GM21825 (cell line): Measurements from ENCODE around the gene NOTCH4.
"Not testable (repeated sequence)": the region's sequence is repeated elsewhere in the genome, so short reads cannot be mapped to it uniquely, and the experiment has no call there.

ENCODE experiments used
- ATAC-seq: cut with Tn5 transposase; IDR thresholded peaks from one replicate; pipeline ENCODE4 v1.9.1; 2021; ENCODE audit warnings: mild to moderate bottlenecking, moderate library complexity; ENCODE audit not compliant: unreplicated experiment

The NOTCH4 gene

DNA sequence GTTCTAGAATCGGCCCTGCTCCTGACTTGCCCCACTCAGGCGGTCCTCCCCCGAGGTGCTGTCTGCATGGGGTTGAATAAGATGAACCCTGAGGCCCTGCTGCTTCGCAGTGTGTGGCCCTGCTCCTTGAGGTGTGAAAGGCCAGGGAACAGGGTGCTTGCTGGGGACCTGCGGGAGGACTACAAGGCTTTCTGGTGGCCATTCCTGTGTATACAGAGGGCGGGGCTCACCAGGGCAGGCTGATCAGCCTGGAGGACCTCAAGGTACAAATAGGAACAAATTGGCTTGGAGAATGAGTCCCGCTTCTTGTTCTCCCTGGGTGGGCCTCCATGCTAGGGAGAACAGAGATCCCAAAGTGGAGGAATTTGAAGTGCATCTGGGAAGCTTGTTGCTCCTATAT is 5.7 kb downstream of the NOTCH4 start:
- ATAC-seq, result no peak

DNA sequence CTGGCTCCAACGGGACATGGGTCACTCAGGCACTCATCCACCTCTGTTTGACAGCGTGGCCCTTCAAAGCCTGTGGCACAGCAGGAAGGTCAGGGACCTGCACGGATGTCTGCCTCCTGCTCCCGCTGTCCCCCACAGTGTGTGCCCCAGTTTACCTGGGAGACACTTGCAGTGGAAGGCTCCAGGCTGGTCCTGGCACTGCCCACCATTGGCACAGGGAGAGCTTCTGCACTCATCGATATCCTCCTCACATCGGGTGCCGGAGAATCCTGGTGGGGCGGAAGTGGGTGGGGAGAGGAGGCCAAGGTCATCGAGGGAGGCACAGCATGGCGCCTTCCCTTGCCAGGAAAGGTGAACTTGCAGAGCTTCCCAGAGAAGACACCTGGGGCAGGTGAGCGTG is 6.9 kb downstream of the NOTCH4 start:
- no peak for ATAC-seq

DNA sequence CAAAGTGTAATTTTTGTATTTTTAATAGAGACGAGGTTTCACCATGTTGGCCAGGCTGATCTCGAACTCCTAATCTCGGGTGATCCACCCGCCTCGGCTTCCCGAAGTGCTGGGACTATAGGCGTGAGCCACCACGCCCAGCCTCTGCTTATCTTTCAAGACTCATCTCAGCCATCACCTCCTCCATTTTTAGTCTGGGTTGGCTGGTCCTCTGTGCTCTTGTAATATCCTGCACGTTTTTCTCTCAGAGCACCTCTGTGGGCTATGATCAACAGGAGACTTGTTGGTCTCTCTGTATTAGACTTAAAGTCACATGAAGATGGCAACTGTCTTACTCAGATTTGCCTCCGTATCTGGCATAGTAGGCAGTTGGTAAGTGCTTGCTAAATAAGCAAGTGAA is 7.6 kb downstream of the NOTCH4 start:
- ATAC-seq, result no peak

DNA sequence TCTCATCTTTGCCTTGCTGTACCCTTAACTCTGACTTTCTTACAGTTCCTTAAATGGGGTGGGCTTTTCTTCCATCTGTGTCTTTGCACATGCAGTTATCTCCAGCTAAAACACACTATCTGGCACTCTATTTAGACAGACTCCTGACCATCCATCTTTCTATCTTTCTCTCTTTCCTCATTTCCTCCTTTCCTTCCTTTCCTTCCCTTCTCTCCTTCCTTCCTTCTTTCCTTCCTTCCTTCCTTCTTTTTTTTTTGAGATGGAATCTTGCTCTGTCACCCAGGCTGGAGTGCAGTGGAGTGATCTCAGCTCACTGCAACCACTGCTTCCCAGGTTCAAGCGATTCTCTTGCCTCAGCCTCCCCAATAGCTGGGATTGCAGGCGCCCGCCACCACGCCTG is 8.2 kb downstream of the NOTCH4 start:
- no peak for ATAC-seq

DNA sequence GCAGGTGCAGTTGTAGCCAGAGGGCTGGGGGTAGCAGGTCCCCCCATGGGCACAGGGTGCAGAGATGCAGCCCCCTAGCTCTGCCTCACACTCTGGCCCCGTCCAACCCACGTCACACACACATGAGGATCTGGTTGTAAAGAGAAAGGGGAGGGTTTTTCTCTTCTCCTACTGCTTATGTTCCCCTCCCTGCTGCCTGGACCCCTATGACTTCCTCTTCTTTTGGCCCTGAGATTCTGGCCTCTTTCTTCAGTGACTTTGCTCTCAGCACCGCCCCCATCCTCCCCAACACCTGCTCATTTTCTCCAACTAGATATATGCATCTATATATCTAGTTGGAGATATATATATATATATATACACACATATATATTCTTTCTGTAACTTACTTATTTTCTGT is 9.7 kb downstream of the NOTCH4 start:
- no peak for ATAC-seq

DNA sequence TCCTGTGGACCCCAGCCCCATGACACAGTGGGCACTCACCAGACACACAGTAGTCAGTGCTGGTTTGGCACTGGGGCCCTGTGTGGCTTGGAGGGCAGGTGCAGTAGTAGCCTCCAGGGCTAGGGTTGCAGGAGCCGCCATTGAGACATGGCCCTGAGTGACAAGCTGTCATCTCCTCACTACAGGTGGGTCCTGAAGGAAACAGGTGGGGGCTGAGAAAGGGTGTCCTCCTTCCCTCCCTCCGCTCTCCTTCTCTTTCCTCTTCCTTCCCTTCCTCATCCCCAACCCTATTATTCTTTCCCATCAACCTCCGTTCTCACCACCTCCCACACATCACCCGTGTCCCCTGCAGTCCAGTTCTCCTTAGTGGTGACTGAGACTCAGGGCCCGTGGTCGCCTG is 10.2 kb downstream of the NOTCH4 start:
- ATAC-seq, result no peak

DNA sequence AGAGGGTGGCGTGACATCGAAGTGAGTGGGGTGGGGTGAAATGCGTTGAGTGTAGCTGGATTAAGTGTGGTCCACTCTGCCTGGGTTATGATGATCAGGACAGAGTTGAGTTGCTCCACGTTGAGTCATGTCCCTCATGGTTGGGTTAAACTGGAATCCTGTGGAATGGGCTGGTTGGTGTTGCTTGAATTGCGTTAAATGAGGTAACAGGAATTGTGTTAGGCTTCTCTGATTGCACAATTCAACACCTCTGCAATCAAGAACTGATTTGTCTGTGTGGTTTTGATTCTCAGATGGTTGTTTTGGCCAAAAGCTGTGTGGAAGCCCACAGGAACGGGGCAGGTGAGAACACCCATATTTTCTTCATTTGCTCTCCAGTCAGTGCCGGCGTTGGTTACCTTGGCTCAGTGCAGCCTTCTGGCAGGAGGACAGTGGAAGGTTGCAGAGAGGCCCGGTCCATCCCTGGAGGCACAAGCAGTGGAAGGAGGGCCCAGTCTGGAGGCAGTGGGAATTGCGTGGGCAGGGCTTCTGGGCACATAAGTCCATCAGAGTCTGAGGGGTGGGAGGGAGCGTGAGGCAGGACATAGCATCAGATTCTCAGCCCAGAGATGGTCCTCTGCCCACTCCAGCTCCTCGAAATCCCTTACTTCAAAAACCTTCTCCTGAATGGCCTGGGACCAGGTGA is 11.6 kb downstream of the NOTCH4 start:
- no peak for ATAC-seq

DNA sequence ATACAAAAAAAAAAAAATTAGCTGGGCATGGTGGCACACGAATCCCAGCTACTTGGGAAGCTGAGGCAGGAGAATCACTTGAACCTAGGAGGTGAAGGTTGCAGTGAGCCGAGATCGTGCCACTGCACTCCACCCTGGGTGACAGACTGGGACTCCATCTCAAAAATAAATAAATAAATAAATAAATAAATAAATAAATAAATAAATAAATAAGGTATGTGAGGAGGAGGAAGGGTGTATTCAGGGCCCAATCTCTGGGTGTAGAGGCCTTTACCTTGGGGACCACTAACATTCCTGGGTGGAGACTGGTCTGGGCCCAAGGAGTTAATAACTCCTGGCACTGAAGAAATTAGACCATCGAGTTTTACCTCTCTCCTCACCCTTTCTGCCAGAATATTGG is 12.4 kb downstream of the NOTCH4 start:
- ATAC-seq, result not testable (repeated sequence)

DNA sequence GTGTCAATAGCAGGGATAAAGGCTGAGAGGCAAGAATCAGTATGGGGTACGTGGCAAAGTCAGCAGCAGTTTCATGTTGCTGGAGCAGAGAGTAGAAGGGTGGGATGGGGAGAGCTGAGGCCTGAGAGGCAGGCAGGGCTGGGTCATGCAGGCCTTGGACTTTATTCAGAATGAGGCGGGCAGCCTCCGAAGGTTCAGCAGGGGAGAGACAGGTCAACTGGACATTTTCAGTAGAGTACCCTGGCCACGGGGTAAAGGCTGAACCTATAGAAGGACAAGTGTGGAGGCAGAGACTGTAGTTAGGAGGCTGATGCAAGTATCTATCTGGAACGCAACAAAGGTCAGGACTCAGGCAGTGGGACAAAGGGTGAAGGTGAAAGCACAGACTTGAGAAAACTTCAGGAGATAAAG is 13.7 kb downstream of the NOTCH4 start:
- ATAC-seq, result no peak

DNA sequence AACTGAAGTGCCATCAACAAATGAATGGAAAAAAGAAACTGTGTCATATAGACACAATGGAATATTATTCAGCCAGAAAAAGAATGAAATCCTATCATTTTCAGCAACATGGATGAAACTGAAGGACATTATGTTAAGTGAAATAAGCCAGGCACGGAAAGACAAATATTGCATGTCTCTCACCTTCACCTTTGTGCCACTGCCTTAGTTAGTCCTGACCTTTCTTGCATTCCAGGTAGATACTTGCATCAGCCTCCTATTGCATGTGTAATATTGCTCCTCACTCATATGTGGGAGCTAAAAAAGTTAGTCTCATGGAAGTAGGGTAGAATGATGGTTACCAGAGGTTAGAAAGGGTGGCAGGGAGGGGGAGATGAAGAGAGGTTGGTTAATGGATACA is 14.9 kb downstream of the NOTCH4 start:
- ATAC-seq, result no peak

DNA sequence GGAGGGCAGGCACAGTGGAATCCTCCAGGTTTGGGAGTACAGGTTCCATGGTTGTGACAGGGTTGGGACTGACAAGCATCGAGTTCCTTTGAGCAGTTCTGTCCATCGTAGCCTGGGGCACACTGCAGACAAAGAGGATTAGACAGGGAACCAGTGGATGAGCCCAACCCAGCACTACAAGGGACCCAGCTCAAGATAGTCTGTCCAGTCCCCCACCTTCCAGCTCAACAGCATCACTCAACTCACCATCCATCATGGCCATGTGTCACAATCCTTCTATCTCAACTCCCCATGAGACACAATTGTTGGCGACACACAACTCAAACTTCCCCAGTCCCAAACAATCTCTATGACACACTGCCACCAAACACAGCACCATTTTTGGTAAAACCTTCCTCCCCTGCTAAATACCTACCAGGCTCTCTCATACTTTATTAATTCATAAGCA is 19.6 kb downstream of the NOTCH4 start:
- ATAC-seq, result no peak

DNA sequence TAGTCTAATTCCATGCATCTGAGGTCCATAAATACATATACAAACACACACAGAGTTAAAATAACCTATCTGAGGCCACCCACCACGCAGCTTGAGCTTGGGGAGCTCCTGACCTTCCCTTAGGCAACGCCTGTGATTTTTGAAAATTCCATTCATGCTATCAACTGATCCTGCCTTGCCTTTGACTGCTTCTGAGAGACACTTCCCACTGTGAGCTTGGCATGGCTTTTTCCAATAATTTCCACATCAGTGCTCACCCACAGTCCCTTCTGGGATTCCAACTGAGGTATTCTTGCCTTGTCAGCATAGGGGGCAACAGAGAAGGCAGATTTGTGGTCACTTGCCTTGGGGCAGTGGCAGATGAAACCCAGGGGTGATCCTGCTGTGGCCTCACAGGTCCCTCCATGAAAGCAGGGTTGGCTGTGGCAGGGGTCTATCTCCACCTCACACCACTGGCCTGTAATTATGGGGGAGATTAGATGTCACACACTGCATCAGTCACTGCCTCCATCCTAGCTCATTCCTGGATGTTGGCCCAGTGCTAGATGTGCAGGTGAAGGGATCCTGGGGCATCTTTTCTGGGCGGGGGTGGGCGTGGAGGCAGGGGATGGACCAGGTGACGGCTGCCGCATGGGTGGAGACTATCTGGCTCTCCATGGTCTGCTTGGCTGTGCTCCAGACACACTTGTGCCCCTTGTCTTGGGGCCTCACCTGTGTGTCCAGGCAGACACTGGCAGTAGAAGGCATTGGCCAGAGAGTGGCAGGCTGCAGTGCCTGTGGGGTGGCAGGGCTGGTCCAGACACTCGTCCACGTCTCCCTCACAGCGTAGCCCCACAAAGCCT is 20.2 kb downstream of the NOTCH4 start:
- no peak for ATAC-seq

DNA sequence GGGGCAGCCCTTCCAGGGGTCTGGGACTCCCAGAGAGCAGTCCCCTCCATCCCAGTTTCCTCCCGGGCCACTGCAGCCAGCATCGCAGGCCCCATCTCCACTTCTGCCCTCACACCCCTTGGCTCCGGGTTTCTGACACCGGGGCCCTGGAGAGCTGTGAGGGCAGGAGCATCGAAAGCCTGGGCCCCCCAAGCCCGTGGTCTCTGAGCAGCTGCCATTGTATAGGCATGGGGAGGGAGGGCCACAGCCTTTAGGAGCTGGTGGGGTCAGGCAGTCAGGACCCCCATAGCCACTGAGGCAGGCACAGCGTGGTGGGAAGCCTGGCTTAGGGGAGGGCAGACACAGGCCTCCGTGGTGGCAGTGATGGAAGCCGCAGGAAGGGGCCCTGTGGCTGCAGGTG is 21.7 kb downstream of the NOTCH4 start:
- ATAC-seq, result no peak

DNA sequence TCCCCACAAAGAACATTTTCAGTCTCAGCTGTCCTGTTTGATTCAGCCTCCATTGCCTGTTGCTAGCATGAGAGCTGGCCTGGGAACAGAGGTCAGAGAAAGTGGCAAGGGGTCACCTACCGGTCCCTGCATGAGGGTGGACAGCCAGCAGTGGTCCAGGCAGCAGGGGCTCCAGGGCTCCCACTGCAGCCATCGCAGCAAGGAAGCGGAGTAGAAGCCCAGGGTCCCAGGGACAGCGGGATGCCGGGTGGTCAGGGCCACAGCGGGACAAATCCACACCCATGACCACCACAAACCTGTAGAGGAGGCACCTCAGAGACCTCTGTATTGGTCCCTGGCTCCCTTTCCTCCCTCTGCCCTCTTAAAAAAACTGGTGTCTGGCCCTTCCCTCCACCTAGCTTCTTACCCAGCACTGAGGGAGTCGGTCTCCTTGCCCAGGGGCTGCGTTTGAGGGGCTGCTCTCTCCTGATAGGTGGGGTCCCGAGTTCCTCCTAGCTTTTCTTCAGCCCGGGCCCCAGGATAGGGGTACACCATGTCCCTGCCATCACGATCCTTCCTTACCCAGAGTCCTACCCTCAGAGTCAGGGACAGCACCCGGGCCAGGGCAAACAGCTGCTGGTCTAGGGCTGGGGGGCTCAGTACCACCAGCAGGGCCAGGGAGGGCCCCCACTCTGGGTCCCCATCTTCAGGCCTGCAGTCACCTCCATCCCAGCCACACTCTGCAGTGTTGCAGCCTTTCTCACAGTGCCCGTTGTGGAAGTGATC is 23.0 kb downstream of the NOTCH4 start:
- ATAC-seq, result no peak

DNA sequence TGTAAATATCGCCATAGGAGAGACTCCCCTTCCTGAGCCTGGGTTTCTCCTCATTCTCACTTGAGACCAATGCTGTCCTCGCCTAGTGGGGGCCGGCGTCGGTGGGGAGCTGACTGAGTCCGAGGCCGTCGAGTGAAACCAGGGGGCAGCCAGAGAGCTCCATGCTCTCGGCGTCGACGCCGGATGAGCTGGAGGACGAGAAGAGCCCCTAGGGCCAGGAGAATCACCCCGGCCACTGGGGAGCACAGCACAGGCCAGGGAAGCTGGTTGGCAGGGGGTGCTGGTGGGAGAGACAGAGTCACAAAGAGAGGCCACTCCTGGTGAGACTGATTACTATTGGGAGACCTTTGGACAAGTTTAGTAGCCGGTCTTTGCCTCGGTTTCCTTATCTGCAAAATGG is 25.0 kb downstream of the NOTCH4 start:
- ATAC-seq, result no peak

DNA sequence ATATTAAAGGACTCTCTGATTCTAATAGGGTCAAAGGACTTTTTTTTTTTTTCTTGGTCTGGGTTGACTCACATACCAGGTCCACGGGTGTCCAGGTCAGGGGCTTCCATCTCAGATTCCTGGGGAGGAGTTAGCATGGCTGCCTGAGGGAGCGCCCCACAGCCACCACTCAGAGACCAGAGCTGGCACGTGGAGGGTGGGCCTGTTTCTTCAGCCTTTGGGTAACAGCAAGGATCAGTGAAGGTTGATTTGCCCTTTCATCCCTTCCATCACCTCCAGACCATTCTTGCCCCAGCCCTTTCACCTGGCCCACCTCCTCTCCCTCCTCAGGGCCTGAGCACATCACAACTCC is 25.5 kb downstream of the NOTCH4 start:
- no peak for ATAC-seq

DNA sequence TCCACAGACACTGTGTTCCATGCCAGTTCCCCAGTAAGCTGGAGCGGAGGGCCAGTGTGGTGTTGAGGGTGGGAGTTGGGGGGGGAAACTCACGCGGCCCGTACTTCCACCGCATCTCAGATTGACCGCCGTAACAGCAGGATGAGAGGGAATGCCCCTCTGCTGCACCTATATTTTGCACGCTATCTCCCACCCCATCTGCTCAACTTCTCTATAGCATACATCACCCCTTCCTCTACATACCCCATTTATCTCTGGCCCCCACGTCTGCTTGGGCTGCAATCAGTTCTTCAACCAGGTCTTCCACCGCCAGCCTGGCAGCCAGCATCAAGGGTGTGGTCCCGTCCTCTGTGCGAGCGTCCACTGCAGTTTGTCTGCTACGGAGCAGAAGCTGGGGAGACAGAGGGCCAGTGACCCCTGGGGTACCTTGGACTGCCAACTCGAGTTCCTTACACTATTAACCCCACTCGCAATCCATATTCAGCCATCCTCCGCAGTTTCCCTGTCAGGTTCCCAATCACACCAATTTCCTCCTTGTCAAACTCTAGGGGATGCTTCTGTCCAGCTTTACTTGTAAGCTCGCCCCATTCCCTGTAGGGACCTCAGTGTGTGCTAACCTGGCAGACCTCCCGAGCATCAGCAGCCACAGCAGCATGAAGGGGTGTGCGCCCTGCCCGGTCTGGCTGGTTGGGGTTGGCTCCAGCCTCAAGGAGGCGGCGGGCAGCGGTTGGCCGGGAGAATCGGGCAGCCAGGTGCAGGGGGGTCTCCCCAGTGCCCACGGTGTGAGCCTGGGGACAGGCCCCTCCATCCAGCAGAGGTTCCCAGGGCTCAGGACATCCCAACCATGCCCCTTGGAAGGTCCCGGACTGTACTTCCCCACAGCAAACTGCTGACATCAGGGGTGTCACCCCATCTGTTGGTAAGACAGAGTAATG is 26.9 kb downstream of the NOTCH4 start:
- no peak for ATAC-seq

DNA sequence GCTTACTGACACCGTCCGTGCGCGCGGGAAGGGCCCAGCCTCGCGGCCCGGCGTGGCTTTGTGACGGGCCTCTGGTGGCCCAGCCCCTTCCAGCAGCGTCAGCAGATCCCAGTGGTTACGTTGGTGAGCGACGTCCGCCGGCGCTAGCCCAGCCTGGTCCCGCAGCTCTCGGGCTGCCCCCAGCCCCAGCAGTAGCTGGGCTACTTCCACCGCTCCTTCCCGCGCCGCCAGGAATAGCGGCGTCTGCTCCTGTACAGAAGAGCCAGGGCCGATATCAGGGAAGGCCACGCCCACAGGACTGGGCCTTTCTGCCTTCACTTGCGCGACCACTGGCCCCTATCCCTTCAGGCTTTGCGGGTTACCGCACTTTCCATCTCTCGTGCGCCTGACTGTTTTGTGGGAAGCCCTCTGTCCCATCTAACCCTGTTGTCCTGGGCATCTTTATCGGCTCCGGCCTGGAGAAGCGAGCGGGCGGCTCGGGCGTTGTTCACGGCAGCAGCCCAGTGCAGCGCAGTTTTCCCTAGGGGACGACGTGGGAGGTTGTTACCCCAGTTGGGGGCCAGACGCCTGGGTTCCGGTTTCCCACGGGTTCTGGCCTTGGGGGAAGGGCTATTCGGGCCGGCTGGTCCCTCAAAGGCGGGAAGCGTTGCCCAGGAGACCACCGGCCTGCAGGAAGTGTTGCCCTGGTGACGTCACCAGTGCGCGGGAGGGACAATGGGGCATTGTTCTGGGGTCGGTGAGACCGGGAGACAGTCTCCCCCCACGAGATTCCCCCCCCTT is 27.8 kb downstream of the NOTCH4 start:
- peak; percentile 16 for ATAC-seq

DNA sequence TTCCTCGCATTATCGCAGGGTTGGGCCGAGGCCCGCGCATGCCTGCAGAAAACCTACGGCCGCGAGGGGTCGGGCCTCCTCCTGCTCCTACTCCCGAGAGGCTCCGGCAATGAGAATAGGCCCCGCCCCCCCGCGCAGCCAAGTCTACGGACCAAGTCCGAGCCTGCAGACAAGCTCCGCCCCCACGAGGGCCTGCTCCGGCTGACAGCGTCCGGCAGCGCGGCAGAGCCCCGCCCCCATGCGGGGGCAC is 28.3 kb downstream of the NOTCH4 start:
- ATAC-seq, result peak; percentile 65
